GM06990 (cell line): ENCODE data around the gene SWT1.

Experiments used
- DNase-seq: peaks from one replicate; pipeline ENCODE4 v3.0.0-alpha.2; 2011; ENCODE audit not compliant: insufficient read length; ENCODE audit errors: extremely low read depth
- H3K27me3 ChIP-seq: replicated peaks from 2 replicates; pipeline ENCODE4 v1.6.0; 2011; ENCODE audit warnings: low read length; ENCODE audit not compliant: control insufficient read depth, insufficient read depth
- H3K36me3 ChIP-seq: 2 replicates; pipeline ENCODE4 v1.5.1; 2011; ENCODE audit warnings: low read length; ENCODE audit not compliant: control insufficient read depth, insufficient read depth
- H3K4me3 ChIP-seq: replicated peaks from 2 replicates; pipeline ENCODE4 v1.5.1; 2011; ENCODE audit warnings: low read depth, mild to moderate bottlenecking, control low read depth, low read length
- TF ChIP-seq, protein P1 (sequence below): IDR thresholded peaks from 2 replicates; pipeline ENCODE4 v1.5.1; 2011; ENCODE audit warnings: low read length, control low read depth, mild to moderate bottlenecking, inconsistent platforms; ENCODE audit not compliant: insufficient read depth, poor library complexity, severe bottlenecking

The SWT1 gene

DNA sequence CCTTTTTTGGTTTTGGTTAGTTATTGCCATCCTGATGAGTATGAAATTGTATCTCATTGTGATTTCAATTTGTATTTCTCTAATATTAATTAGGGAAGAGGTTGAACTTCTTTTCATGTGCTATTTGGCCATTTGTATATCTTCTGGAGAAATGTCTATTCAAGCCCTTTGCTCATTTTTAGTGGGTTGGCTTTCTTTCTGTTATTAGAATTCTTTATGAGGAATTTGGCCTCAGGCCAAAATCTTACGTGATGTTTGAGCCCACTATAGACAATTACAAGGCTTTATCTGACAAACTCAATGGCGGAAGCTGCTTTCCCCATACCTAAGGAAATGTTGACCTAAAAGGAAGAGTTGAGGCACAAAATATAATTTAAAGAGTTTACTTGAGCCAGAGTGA, 127.1 kb downstream of the SWT1 start:
- H3K27me3 ChIP-seq: no peaks in the 10 kb centered on the region
- no peak for DNase-seq
- no peak overlapping the region for H3K4me3 ChIP-seq
- TF ChIP-seq, protein P1, sequence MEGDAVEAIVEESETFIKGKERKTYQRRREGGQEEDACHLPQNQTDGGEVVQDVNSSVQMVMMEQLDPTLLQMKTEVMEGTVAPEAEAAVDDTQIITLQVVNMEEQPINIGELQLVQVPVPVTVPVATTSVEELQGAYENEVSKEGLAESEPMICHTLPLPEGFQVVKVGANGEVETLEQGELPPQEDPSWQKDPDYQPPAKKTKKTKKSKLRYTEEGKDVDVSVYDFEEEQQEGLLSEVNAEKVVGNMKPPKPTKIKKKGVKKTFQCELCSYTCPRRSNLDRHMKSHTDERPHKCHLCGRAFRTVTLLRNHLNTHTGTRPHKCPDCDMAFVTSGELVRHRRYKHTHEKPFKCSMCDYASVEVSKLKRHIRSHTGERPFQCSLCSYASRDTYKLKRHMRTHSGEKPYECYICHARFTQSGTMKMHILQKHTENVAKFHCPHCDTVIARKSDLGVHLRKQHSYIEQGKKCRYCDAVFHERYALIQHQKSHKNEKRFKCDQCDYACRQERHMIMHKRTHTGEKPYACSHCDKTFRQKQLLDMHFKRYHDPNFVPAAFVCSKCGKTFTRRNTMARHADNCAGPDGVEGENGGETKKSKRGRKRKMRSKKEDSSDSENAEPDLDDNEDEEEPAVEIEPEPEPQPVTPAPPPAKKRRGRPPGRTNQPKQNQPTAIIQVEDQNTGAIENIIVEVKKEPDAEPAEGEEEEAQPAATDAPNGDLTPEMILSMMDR: no peak
- no peaks in the 10 kb centered on the region for H3K36me3 ChIP-seq

DNA sequence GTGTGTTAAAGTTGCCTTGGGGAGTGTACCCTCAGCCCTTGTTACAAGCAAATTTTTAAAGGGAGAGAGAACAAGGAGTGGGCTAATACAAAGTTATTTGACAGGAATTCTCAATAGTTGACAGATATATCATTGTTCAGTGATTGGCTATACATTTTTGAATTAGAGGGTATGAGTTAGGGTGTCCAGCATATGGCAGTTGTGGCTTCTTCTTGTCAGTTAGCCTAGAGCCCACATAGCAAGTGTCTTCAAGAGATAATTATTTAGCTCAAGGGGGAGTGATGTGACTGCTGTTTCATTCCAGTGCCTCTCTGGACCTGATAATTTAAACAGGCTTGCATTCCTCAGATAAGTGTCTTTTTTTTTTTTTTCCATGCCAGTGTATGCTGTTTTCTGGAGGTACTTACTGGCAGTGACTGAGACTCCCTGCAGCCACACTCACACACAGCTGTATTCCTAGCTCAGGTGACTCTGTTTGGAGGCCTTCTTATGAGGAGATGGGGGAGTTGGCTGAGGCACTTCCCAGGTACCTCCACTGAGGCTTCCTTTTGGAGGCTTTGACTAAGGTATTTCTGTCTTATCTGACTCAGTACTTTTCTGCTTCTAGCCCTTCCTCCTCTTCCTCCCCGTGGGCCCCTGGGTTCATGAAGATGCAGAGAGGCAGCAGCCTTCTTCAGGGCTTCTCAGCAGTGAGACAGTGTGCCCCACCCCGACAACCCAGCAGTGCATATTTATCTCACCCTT, 127.7 kb downstream of the SWT1 start:
- Histone ChIP-seq H3K27me3 (no peaks in the 10 kb centered on the region), H3K36me3 (no peaks in the 10 kb centered on the region), H3K4me3 (no peak overlapping the region)
- TF ChIP-seq, protein P1: no peak
- DNase-seq: no peak

DNA sequence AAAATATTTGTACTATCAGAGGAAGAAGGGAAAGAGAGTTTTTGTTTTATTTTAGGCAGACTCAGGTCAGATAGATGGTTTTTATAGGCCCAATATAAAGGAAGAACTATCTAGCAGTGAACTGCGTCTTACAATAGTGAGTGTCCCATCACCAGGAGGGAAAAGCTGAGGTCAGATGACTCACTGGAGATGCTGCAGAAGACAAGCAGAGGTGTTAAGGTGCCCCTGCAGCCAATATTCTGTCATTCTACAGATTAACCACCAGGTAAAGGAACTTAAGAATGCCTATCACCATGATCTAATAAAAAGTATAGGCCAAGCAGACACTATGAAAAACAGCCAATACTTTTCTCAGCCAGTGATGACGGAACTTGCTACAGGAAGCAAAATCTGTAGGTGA, 130.5 kb downstream of the SWT1 start:
- DNase-seq: no peak
- Histone ChIP-seq H3K27me3 (no peaks in the 10 kb centered on the region), H3K4me3 (no peak overlapping the region), H3K36me3 (no peaks in the 10 kb centered on the region)
- TF ChIP-seq, protein P1: no peak

DNA sequence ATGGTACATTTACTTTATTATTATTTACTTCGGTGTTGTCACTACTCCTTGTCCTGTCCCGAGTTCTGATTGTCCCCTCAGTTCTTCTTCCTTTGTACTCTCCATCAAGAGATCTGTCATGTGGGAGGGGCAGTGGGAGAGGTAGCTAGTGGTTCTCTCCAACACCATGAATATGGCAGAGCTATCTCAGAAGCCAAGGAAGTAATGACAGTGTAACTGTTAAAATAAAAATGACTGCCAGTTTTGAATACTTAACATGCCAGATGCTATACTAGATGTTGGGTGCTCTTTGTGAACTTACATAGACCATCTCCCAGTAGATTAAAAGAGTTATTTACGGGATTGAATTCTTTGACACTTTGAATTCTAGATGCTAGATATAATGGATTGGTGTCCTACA, 131.5 kb downstream of the SWT1 start:
- no peak for DNase-seq
- TF ChIP-seq, protein P1: no peak
- Histone ChIP-seq H3K4me3 (no peak overlapping the region), H3K36me3 (no peaks in the 10 kb centered on the region), H3K27me3 (no peaks in the 10 kb centered on the region)

DNA sequence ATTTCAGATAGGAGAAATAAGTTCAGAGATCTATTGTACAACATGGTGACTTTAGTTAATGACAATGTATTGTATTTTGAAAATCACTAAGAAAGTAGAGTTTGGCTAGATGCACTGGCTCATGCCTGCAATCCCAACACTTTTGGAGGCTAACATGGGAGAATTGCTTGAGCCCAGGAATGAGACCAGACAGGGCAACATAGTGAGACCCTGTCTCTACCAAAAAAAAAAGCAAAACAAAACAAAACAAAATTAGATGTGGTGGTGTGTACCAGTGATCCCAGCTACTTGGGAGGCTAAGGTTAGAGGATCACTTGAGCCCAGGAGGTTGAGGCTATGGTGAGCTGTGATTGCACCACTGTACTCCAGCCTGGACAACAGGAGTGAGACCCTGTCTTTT, 132.9 kb downstream of the SWT1 start:
- Histone ChIP-seq H3K4me3 (no peak overlapping the region), H3K36me3 (no peaks in the 10 kb centered on the region; the same call in 1 of the 2 replicates), H3K27me3 (no peaks in the 10 kb centered on the region)
- DNase-seq: no peak
- TF ChIP-seq, protein P1: no peak
